ENCODE results near the gene MIB2.

Gene MIB2

GRCh38 chr1:1598051-1598719, 17.1 kb upstream of the MIB2 start:
- no peak for DNase-seq (ENCODE audit: low read depth)

GRCh38 chr1:1598720-1599029, 16.6 kb upstream of the MIB2 start:
- DNase-seq (ENCODE audit: low read depth), result no peak

- DNase-seq (ENCODE audit: low read depth), result no peak
Measured at GRCh38 chr1:1599030-1599934, 16.0 kb upstream of the MIB2 start.

GRCh38 chr1:1599935-1600860, 15.1 kb upstream of the MIB2 start, which contains the start of gene FNDC10:
Gene FNDC10 (minus strand): TSS chr1:1600135. CDS start chr1:1600015, 120 bp downstream.
- no peak for DNase-seq (ENCODE audit: low read depth)

- DNase-seq (ENCODE audit: low read depth), result no peak
Measured at GRCh38 chr1:1600861-1601563, 14.3 kb upstream of the MIB2 start.

- no peak for DNase-seq (ENCODE audit: low read depth)
Measured at GRCh38 chr1:1601564-1602303, 13.6 kb upstream of the MIB2 start.

GRCh38 chr1:1602304-1602967, 12.9 kb upstream of the MIB2 start:
- no peak for DNase-seq (ENCODE audit: low read depth)

GRCh38 chr1:1602968-1603506, 12.3 kb upstream of the MIB2 start:
- no peak for DNase-seq (ENCODE audit: low read depth)

GRCh38 chr1:1603671-1604373, 11.5 kb upstream of the MIB2 start:
- DNase-seq (ENCODE audit: low read depth), result no peak

GRCh38 chr1:1604374-1605033, 10.8 kb upstream of the MIB2 start:
- DNase-seq (ENCODE audit: low read depth), result no peak

GRCh38 chr1:1605034-1605591, 10.2 kb upstream of the MIB2 start:
- no peak for DNase-seq (ENCODE audit: low read depth)

- DNase-seq (ENCODE audit: low read depth), result no peak
Measured at GRCh38 chr1:1605724-1606123, 9.6 kb upstream of the MIB2 start.

GRCh38 chr1:1606232-1606631, 9.1 kb upstream of the MIB2 start:
- no peak for DNase-seq (ENCODE audit: low read depth)

GRCh38 chr1:1609822-1610485, 5.3 kb upstream of the MIB2 start:
- DNase-seq (ENCODE audit: low read depth), result no peak

- DNase-seq (ENCODE audit: low read depth), result no peak
Measured at GRCh38 chr1:1610796-1611195, 4.5 kb upstream of the MIB2 start.

- no peak for DNase-seq (ENCODE audit: low read depth)
Measured at GRCh38 chr1:1612104-1612400, 3.2 kb upstream of the MIB2 start.

GRCh38 chr1:1613509-1614082, 1.7 kb upstream of the MIB2 start:
- DNase-seq (ENCODE audit: low read depth), result no peak

Measured in GM04503 (cell line).